ENCODE measurements around the gene TRHDE.

TRHDE gene

GRCh38 chr12:72574138-72574537 lies 302.0 kb downstream of the TRHDE start:
- peak; percentile 63 for DNase-seq (ENCODE audit: extremely low read depth, low read depth)
- no peak overlapping the region for H3K4me3 ChIP-seq (replicated peaks; ENCODE audit: low read depth, low read length)
- no peak for TF ChIP-seq CTCF (IDR thresholded peaks at IDR 0.05; ENCODE audit: low read depth, low read length, missing control alignments)

GRCh38 chr12:72578327-72578726 lies 306.2 kb downstream of the TRHDE start:
- no peak overlapping the region for H3K4me3 ChIP-seq (replicated peaks; ENCODE audit: low read depth, low read length)
- no peak for TF ChIP-seq CTCF (IDR thresholded peaks at IDR 0.05; ENCODE audit: low read depth, low read length, missing control alignments)
- DNase-seq (ENCODE audit: extremely low read depth, low read depth): no peak

- no peak for DNase-seq (ENCODE audit: extremely low read depth, low read depth)
- TF ChIP-seq CTCF (IDR thresholded peaks at IDR 0.05; ENCODE audit: low read depth, low read length, missing control alignments): no peak
- H3K4me3 ChIP-seq (replicated peaks; ENCODE audit: low read depth, low read length): no peak overlapping the region
Measured at GRCh38 chr12:72586456-72586855, 314.3 kb downstream of the TRHDE start.

- no peak overlapping the region for H3K4me3 ChIP-seq (replicated peaks; ENCODE audit: low read depth, low read length)
- TF ChIP-seq CTCF (IDR thresholded peaks at IDR 0.05; ENCODE audit: low read depth, low read length, missing control alignments): no peak
- no peak for DNase-seq (ENCODE audit: extremely low read depth, low read depth)
Measured at GRCh38 chr12:72602581-72602980, 330.4 kb downstream of the TRHDE start.

- no peak overlapping the region for H3K4me3 ChIP-seq (replicated peaks; ENCODE audit: low read depth, low read length)
- no peak for TF ChIP-seq CTCF (IDR thresholded peaks at IDR 0.05; ENCODE audit: low read depth, low read length, missing control alignments)
Measured at GRCh38 chr12:72605975-72606374, 333.8 kb downstream of the TRHDE start.

GRCh38 chr12:72610342-72610741 lies 338.2 kb downstream of the TRHDE start:
- DNase-seq (ENCODE audit: extremely low read depth, low read depth): no peak
- no peak for TF ChIP-seq CTCF (IDR thresholded peaks at IDR 0.05; ENCODE audit: low read depth, low read length, missing control alignments)
- no peak overlapping the region for H3K4me3 ChIP-seq (replicated peaks; ENCODE audit: low read depth, low read length)

More at GRCh38 chr12:72605975-72606374, 333.8 kb downstream of the TRHDE start:
- DNase-seq (ENCODE audit: extremely low read depth, low read depth): no peak

GRCh38 chr12:72610854-72611358 lies 338.7 kb downstream of the TRHDE start:
- DNase-seq (ENCODE audit: extremely low read depth, low read depth): no peak
- no peak overlapping the region for H3K4me3 ChIP-seq (replicated peaks; ENCODE audit: low read depth, low read length)
- TF ChIP-seq CTCF (IDR thresholded peaks at IDR 0.05; ENCODE audit: low read depth, low read length, missing control alignments): no peak
